TTC549 (cell line): ENCODE data around the gene NPFF.
"Not testable (repeated sequence)": the region's sequence is repeated elsewhere in the genome, so short reads cannot be mapped to it uniquely, and the experiment has no call there.

Experiments
- FAIRE-seq: peaks from 2 replicates; lab custom pipeline; 2012; peaks lifted over from hg19 to GRCh38; lab: Jason Lieb, UNC

Gene NPFF, protein sequence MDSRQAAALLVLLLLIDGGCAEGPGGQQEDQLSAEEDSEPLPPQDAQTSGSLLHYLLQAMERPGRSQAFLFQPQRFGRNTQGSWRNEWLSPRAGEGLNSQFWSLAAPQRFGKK

DNA sequence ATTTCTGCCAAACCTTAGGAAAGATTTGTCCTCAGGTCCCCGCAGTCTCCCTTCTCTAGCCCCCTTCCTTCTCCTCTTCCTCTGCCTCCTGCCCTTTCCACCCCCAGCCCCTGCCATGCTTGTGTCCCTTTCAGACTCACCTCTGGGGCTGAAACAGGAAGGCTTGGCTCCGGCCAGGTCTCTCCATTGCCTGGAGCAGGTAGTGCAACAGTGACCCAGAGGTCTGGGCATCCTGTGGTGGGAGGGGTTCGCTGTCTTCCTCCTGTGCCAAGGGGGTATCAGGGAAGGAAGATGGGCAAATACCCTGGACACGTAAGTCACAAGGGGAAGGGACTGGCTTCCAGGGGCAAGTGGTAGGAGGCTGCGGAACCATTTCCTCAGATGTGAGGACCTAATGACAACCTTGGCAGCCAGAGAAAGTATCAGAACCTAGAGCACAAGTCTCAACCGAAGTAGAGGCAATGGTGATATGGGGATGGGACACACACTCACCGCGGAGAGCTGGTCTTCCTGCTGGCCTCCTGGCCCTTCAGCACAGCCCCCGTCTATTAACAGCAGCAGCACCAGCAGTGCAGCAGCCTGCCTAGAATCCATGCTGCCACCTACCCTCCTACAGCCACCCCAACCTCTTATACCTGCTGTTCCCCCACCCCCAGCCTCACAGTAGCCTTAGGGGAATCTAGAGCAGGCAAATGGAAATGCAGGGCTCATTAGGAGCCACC is at the start of gene NPFF:
TSS of gene NPFF (minus strand) at position 604 of the 722 bp plus-strand sequence. CDS start at position 594, 10 bp downstream.
- FAIRE-seq, result no peak

DNA sequence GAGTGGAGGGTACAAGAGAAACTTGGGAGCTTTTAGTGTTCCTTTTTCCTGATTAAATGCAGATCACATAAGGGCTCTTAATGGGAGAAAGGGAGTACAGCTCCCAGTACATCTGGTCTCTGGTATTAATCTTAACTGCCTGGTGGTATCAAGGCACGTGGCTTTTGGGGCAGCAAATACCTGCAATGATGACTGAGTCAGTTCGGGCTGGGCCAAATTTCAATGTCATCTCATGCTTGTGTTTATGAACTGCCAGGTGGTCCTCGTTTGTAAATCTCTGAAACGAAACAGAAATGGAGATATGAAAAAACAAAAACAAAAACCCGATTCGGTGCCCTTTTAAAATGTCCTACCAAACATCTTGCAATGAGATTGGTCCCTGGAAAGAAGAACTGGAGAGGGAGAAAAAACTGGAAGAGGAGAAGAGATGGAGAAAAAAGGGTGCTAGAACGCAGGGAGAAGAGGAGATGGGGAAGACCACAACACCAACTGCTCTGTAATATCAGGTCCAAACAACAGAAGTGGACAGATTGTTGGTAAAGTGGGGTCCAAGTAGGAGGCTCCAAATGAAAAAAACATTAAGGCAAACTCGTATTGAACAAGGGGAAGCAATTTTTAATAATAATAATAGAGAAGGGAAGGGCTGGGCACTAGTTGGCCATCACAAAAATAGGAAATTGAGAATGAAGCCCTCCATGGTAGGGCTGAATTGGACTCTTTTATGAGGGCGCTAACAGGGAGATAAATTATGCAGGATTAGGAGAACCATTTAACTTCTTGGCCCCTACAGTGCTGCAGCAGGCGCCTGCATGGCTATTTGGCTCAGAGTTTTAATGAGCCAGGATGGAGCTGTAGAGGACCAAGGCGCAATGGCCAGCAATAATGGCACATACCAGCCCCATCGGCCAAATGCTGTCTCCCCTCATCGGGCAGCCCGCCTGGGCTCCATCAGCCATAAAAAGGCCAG is 45.4 kb upstream of the NPFF start:
- no peak for FAIRE-seq

DNA sequence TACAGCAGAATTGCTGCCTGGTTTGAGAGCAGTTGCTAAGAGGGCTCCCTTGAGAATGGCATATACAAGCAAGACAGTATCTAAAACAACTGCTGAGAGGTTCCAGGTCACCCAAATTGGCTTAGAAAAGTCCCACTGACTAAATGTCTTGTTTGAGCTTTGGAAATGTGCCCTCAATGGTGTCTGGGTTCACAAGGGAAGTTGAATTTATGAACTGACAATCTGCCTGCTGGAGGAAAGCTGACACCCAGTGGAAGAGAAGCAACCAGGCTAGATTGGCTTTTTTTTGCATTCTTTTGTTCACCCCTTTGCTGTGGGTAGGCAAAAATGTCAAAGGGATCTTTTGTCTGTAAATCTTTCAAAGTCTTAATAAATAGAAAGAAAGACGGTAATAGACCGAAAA is 44.6 kb upstream of the NPFF start:
- no peak for FAIRE-seq

DNA sequence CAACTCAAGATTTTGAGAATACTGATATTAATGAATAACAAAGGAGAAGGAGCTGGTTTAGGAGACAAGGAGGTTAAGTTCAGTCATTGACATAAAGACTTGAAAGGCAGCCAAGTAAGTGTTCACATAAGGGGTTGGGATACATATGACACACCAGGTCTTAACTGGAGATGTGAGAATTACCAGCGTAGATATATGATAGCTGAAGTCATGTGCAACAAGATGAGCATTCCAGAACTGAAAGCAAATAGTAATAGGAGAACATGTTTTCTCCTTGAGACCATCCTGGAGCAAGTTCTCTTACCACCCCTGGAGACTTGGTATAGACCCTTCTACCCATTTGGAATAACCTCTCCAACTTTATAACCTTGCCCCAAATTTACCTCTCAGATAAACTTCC is 43.3 kb upstream of the NPFF start:
- no peak for FAIRE-seq

DNA sequence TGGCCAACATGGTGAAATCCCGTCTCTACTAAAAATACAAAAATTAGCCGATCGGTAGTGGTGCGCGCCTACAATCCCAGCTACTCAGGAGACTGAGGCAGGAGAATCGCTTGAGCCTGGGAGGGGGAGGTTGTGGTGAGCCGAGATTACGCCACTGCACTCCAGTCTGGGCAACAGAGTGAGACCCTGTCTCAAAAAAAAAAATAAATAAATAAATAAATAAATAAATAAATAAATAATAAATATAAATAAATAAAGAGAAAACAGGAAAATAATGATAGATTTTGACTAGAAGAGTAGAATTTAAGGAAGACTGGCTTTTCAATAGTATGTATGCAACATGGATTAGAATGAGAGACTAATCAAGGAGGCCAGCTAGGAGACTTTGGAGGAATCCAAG is 42.8 kb upstream of the NPFF start:
- FAIRE-seq, result not testable (repeated sequence)

DNA sequence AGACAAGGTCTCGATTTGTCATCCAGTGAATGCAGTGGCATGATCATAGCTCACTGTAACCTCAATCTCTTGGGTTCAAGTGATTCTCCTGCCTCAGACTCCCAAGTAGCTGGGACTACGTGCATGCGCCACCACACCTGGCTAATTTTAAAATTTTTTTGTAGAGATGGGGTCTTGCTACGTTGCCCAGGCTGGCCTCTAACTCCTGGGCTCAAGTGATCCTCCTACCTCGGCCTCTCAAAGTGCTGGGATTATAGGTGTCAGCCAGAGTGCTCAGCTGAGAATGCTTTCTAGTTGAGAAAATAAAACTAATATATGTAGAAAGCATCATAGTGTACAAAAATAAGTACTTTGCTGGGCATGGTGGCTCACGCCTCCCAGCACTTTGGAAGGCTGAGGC is 41.1 kb upstream of the NPFF start:
- not testable (repeated sequence) for FAIRE-seq

DNA sequence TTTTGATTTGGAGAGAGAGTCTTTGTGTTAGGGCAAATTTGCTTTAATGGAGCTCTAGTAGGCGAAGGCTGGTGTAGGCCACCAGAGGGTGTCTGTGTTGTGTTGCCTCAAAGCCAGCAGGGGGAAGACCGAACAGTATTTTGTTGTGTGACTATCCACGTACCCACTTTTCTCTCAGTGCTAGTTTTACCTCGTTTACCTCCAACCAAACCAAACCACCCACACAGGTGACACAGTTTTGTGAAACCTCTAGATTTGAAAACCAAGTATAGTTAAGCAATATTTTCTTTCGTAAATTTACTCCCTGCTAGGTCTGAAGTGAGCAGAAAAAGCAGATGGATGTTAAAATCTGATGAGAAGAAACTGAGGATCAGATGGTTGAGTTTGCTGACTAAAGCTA is 36.3 kb upstream of the NPFF start:
- peak; percentile 58 for FAIRE-seq

DNA sequence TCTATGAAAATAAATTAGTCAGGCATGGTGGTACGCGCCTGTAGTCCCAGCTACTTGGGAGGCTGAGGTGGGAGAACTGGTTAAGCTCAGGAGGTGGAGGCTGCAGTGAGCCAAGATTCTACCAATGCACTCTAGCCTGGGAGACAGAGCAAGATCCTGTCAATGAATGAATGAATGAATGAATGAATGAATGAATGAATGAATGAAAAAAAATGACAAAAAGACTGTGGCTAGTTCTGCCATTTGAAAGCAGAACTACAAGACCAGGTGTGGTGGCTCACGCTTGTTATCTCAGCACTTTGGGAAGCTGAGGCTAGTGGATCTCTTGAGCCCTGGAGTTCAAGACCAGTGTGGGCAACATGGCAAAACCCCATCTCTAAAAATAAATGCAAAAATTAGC is 32.2 kb upstream of the NPFF start:
- FAIRE-seq, result no peak

DNA sequence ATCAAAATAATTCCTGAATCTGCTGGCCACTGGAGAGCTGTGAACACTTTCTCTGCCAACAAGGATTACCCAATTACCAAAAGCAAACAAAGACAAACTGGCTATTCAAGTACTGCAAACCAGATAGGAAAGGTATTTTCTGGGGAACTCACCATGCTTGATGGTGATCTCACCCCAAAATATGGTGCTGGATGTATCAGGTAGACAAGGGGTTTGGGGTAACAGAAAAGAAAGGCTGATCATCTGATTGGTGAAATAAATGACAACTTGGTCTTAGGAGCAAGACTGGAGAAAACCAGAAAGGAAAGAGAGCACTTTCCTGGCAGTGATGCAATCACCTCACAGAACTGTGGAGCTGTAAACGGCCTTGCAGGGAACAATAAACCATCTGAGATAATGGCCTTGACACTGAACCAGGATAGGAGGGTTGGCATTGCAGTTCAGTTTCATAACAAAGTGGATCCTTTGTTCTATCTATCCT is 31.0 kb upstream of the NPFF start:
- FAIRE-seq, result no peak

DNA sequence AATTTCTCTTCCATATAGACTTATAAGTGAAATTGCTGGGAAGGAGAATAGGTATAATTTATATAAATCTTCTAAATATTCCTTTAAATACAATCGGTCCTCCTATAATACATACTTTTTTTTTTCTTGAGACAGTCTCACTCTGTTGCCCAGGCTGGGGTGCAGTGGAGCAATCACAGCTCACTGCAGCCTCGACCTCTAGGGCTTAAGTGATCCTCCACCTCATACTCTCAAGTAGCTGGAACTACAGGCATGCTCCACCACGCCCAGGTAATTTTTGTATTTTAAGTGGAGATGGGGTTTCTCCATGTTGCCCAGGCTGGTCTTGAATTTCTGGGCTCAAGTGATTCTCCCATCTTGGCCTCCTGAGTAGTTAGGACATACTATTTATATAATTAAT is 29.7 kb upstream of the NPFF start:
- FAIRE-seq, result no peak

DNA sequence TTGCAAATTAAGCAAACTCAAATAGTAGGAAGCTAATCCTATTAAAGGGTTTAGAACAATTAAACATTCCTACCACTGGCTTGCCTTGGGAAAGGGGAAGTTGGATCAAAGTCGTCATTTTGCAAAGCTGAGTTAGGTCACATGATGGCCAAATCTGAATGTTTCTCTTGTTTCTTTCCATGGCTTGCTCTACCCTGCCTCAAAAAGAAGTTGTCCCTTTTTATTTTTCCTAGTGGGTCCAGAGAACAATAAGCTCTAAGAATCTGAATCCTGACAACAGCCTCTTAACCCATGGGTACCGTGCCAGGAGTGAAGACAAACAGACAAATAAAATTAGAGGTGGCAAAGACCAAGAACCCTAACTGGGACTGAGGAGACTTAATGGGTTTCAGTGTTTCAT is 26.2 kb upstream of the NPFF start:
- no peak for FAIRE-seq

DNA sequence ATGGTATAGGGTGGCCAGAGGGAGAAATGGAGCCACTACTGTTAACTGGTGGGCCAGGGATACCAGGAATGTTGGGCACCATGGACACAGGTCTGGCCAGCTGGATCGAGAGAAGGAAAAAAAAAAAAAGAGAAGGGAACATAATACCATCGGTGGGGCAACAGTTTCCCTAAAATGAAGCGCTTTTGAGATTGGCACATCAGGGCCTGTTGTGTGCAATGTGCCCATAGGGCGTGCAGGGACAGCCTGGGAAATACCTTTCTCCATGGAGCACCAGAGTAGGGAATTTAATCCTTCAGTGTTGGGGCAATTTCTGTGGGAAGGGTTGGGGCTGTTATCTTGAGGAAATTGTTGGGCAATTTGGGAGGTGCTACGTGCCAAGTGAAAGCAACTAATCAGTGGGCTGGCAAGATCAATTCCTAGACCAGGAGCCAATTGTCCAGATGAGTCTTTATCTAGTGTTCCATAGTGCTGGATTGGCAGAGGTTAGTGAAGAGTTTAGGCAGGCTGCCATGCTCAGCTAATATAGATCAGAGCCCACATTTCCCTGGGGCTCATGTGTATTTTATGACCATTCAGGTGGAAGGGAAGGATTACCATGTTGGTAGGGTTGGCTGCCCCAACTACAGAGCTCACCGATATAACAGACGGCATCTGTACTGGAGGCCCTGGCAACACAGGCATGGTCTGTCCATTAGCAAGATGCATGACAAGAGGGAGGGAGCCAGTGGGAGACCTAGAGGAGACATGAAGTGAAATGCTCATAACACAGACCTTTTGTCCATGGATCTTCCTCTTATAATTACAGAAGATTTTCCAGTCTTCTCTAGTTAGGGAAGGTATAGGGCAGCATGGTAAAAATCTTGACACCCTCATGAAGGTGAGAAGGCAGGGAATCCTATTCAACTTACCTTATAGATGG is 25.5 kb upstream of the NPFF start:
- no peak for FAIRE-seq

DNA sequence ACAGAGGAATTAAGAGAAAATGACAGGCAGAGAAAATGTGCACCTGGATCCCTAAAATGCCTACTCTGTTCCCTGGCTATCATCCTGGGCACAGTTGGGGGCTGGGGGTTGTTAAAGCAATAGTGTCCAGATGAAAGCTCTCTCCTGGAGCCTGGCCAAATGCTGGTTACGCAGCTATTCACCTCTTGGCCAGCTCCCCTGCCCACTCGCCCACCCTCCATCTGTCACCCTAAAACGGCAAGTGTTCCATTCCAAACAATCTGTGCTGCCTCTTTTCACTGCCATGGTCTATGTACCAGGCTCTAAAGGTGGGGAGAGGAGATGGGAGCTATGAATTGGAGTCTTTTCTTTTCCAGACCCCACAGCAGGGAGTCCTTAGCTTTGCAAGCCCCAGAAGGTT is 24.7 kb upstream of the NPFF start:
- FAIRE-seq, result no peak

DNA sequence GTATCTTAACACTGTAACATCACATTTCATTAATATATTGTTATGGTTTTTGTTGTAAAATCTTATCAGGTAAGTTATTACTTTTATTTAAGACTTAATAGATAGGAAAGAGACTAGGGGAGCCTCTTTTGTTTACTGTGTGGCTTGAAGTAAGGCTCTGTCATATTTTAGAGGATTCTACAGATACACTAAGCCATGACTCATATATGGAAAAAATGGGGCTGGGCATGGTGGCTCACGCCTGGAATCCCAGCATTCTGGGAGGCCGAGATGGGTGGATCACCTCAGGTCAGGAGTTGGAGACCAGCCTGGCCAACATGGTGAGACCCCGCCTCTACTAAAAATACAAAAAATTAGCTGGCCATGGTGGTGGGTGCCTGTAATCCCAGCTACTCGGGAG is 23.6 kb upstream of the NPFF start:
- FAIRE-seq, result no peak

DNA sequence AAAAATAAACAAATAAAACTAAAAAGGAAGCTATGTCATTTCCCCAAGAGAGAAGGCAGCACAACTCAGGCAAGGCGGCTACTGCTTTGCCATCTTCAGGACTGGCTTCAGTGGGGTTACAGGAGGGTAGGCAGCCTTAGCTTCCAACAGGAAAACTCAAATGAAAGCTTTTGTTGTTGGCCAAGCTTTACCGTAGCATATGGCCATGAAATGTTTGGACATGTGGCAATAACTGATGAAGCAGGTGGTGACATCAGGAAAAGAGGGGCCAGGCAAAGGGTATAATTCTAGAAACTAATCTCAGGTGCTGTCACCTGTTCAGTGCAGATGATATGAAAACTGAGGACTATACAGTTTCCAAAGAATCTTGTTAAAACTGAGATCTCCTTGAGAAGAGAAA is 22.8 kb upstream of the NPFF start:
- FAIRE-seq, result no peak

DNA sequence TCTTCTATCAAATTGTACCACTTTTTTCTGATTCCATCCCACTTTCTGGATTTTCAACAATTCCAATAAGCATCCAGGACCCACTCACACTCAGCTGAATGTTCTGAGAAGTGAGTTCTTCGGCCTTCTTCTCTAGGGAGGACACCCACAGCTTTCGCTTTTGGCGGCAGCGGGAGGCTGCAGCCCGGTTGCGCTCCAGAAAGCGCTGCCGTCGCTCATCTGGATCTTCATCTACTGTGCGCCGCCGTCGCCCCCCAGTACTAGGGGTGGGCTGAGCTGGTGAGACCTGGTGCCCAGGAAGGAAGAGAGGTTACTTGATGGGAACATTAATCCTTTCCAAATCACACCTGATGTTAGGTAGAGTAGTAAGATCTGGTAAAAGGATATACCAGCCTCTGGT is 17.2 kb upstream of the NPFF start:
- FAIRE-seq, result no peak

DNA sequence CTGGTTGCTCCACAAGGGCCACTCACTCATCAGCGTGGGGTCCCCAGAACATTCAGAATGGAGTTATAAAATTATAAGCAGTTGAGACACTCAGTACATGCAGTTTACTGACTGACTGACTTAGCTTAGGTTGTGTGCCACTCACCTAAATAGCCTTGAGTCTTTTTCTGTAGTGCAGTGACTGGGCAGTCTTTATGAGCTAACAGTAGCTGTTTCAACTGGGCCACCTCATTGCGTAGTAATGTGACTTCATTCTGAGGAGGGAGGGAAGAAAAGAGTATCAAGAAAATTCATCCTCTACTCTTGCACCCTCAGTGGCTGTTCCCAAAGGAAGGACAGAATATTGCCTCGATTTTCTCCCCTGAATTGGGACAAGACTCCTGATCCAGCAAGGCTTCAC is 15.8 kb upstream of the NPFF start:
- no peak for FAIRE-seq

DNA sequence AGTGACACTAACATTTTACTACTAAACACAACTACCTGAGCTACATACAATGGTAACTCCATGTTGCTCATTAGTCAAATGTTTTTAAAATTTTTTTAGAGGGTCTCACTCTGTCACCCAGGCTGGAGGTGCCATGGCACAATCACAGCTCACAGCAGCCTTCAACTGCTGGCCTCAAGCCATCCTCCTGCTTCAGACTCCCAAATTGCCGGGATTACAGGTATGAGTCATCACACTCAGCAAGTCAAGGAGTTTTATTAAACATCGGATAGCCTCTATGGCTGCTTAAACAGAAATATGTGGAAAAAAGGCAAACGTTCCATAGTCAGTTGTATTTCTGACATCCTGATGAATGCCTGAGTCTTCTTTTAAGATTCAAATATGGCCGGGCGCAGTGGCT is 11.1 kb upstream of the NPFF start:
- FAIRE-seq, result no peak

DNA sequence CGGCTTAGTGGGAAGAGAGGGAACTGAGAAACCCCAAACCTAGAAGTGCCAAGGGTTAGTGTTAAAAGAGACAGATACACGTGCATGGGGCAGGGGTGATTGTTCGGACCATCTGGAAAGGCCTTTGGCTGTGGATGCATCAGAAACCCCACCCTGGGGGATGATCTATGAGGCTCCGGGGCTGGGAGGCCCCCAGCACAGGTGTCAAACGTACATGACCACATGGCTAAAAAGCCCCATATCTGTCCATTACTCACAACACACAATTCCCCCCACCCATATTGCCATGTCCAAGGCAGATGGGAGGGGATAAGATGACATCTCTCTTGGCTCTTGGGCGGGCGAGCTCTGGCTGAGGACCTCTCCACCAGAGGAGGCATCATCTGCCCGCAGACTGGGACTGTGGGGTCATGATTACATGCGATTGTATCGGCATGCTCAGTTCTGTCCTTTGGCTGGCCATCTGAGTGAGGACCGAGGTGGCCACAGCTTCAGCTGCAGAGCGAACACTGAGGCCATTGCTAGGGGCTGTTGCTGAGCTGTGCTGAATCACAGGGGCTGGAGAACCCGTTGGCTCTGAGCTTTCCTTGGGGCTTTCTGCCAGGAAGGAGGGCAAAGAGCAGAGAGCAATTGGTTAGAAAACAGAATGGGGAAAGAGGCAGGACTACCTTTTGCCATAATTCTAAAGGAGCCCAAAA is 9.6 kb upstream of the NPFF start:
- no peak for FAIRE-seq

DNA sequence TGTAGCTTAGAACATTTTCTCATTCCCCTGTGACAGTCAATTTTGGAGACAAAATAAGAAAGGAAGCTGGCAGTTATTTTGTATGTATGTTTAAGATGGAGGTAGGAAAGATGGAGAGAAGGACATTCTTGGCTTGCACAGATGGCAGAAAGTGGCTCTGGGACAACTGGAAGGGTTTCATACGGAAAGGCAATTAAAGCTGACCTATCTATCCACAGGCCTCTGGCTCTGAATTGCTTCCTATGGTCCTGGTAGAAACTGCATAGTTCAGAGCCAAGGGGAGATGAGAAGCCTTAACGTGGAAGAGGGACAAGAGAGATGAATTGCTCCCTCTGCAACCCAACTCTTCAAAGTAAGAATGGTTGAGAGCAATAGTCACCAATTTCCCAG is 8.0 kb upstream of the NPFF start:
- no peak for FAIRE-seq

DNA sequence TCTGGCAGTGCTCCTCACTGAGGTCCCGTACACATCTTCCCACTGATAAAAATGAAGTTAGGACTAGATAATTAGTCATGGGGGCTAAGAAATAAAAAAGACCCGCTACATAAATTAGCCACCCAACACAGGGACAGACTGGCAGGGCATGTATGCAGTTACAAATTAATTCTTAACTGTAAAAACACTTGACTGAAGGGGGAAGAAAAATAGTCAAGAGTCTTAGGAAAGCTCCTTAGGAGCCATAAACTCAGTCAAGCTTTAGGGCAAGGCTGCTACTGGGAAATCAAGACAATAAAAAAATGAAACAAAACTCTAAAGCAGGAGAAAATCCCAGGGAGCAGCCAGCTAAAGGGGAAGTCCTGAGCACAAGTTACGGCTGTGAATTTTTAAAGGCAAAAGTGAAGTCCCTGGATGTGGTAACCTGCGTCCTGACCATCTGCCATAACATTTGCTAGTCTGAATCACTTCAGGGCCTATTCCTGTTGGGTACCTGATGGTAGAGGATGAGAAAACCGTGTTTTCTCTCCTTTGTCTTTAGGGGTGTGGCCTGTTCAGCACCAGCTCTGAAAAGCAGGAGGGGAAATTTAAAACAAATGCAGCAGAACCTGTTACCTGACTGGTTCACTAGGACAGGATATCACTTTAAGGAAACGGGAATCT is 7.5 kb upstream of the NPFF start:
- no peak for FAIRE-seq
